Measurements from ENCODE around the gene ITGB1BP1. TPM values are rescaled to one million over a fixed set of nuclear protein-coding genes. Genes with fewer than 3 reads are reported as not detected.

ITGB1BP1 gene
- total and polyA plus RNA-seq, 4 donors, result 52.7 to 148 (median 94.4) TPM

- DNase-seq (ENCODE audit: low read depth in 4 of 6, low spot score in 6 of 6), result no peak
- Histone ChIP-seq H3K36me3 (ENCODE audit: control insufficient read depth, insufficient read depth, low read length) (peaks cover 23% of the 10 kb centered on the region), H3K27ac (ENCODE audit: low read depth, low read length) (no peak overlapping the region), H3K9me3 (ENCODE audit: control insufficient read depth, insufficient read depth, low read length) (no peaks in the 10 kb centered on the region), H3K27me3 (ENCODE audit: control insufficient read depth, insufficient read depth, low read length) (no peaks in the 10 kb centered on the region), H3K4me1 (ENCODE audit: control insufficient read depth, insufficient read depth, low read length) (no peaks in the 10 kb centered on the region), H3K4me3 (ENCODE audit: low read depth, low read length) (no peak overlapping the region)
- no CpG with 5 or more reads among the region's 2 CpGs for WGBS (ENCODE audit: insufficient coverage)
These were observed 7.3 kb upstream of the ITGB1BP1 start for GRCh38 chr2:9430316-9431293.

GRCh38 chr2:9428965-9429577 is 5.7 kb upstream of the ITGB1BP1 start:
- Histone ChIP-seq H3K4me3 (ENCODE audit: low read depth, low read length) (no peak overlapping the region), H3K36me3 (ENCODE audit: control insufficient read depth, insufficient read depth, low read length) (peaks cover 22% of the 10 kb centered on the region), H3K4me1 (ENCODE audit: control insufficient read depth, insufficient read depth, low read length) (peaks cover 4% of the 10 kb centered on the region), H3K9me3 (ENCODE audit: control insufficient read depth, insufficient read depth, low read length) (no peaks in the 10 kb centered on the region), H3K27ac (ENCODE audit: low read depth, low read length) (no peak overlapping the region), H3K27me3 (ENCODE audit: control insufficient read depth, insufficient read depth, low read length) (no peaks in the 10 kb centered on the region)
- DNase-seq (ENCODE audit: low read depth in 4 of 6, low spot score in 6 of 6), result no peak
- 83% methylated on average over 1 of the region's 5 CpGs for WGBS (ENCODE audit: insufficient coverage)

DNA sequence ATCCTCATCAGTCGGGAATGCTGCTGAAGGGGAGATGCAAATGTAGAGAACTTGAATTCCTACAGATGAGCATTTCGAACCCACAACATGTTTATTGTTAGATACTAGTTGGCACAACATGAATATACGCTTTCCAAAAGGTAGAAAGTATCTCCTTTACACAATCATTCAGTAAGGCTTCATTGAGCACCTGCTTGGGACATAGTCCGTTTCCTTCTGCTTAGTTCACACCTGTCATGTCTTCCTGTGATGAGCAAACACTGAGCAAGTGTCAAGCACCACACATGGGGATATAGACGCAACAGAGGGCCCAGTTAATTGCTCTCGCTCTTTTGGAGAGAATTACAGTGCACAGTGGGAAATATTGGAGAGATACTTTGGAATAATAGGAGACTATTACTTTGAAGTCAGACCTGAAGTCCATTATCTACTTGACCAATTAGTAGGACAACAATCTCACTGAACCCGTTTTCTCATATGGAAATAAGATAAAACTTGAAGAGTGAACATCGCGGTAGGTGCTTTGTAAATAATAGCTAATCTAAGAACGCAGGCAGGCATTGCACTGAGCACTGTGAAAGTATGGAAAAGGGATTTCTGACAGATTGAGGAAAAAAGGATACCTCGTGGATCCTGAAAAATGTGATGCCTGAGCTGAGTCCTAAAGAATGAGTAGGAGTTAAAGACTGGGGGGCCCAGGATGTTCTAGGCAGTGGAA is 1.3 kb upstream of the ITGB1BP1 start:
- Histone ChIP-seq H3K27ac (ENCODE audit: low read depth, low read length) (no peak overlapping the region), H3K4me3 (ENCODE audit: low read depth, low read length) (peak overlapping the region; percentile 87), H3K27me3 (ENCODE audit: control insufficient read depth, insufficient read depth, low read length) (no peaks in the 10 kb centered on the region), H3K36me3 (ENCODE audit: control insufficient read depth, insufficient read depth, low read length) (peaks cover 3% of the 10 kb centered on the region), H3K9me3 (ENCODE audit: control insufficient read depth, insufficient read depth, low read length) (no peaks in the 10 kb centered on the region), H3K4me1 (ENCODE audit: control insufficient read depth, insufficient read depth, low read length) (peaks cover 24% of the 10 kb centered on the region)
- WGBS (ENCODE audit: insufficient coverage), result 77% methylated on average over 7 of the region's 11 CpGs
- no peak for DNase-seq (ENCODE audit: low read depth in 4 of 6, low spot score in 6 of 6)

- under 1% methylated on average over 21 of the region's 21 CpGs for WGBS (ENCODE audit: insufficient coverage)
- H3K4me1 ChIP-seq (ENCODE audit: control insufficient read depth, insufficient read depth, low read length), result peaks cover 24% of the 10 kb centered on the region
- no peaks in the 10 kb centered on the region for H3K27me3 ChIP-seq (ENCODE audit: control insufficient read depth, insufficient read depth, low read length)
- peak overlapping the region; percentile 87 for H3K4me3 ChIP-seq (ENCODE audit: low read depth, low read length)
- peak overlapping the region; percentile 85 for H3K27ac ChIP-seq (ENCODE audit: low read depth, low read length)
- H3K9me3 ChIP-seq (ENCODE audit: control insufficient read depth, insufficient read depth, low read length), result no peaks in the 10 kb centered on the region
- H3K36me3 ChIP-seq (ENCODE audit: control insufficient read depth, insufficient read depth, low read length), result peaks cover under 1% of the 10 kb centered on the region
- DNase-seq (ENCODE audit: low read depth in 4 of 6, low spot score in 6 of 6), result no peak
These were observed 569 bp upstream of the ITGB1BP1 start for GRCh38 chr2:9423922-9424272.

GRCh38 chr2:9422321-9423099 is 818 bp downstream of the ITGB1BP1 start:
- Histone ChIP-seq H3K4me1 (ENCODE audit: control insufficient read depth, insufficient read depth, low read length) (peaks cover 24% of the 10 kb centered on the region), H3K4me3 (ENCODE audit: low read depth, low read length) (peak overlapping the region; percentile 87), H3K9me3 (ENCODE audit: control insufficient read depth, insufficient read depth, low read length) (no peaks in the 10 kb centered on the region), H3K27me3 (ENCODE audit: control insufficient read depth, insufficient read depth, low read length) (no peaks in the 10 kb centered on the region), H3K27ac (ENCODE audit: low read depth, low read length) (peak overlapping the region; percentile 69), H3K36me3 (ENCODE audit: control insufficient read depth, insufficient read depth, low read length) (no peaks in the 10 kb centered on the region)
- peak in 3 of 6 donors; percentile 9 to 55 (median 54) for DNase-seq (ENCODE audit: low read depth in 4 of 6, low spot score in 6 of 6)
- 3% methylated on average over 42 of the region's 42 CpGs for WGBS (ENCODE audit: insufficient coverage)

DNA sequence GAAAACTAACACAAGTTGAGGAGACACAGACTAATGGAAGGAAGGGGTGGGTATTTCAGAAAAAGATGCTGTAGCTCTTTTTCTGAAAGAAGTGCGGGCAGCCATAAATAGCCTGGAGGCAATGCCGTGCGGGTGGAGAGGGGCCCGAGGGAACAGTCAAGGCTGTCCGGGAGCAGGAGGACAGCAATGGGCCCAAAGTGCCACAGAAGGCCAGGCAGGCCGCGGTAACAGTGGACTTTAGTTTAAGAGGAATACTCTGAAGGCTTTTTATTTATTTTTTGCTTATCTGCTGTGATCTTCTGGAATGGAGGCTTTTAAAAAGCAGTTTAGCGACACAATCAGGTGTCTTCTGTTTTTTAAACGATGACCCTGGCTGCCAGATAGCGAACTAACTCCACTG is 2.8 kb downstream of the ITGB1BP1 start:
- H3K4me1 ChIP-seq (ENCODE audit: control insufficient read depth, insufficient read depth, low read length), result peaks cover 24% of the 10 kb centered on the region
- peaks cover 12% of the 10 kb centered on the region for H3K36me3 ChIP-seq (ENCODE audit: control insufficient read depth, insufficient read depth, low read length)
- no peak overlapping the region for H3K27ac ChIP-seq (ENCODE audit: low read depth, low read length)
- H3K9me3 ChIP-seq (ENCODE audit: control insufficient read depth, insufficient read depth, low read length), result no peaks in the 10 kb centered on the region
- no peak for DNase-seq (ENCODE audit: low read depth in 4 of 6, low spot score in 6 of 6)
- H3K4me3 ChIP-seq (ENCODE audit: low read depth, low read length), result no peak overlapping the region
- no peaks in the 10 kb centered on the region for H3K27me3 ChIP-seq (ENCODE audit: control insufficient read depth, insufficient read depth, low read length)
- WGBS (ENCODE audit: insufficient coverage), result 81% methylated on average over 8 of the region's 10 CpGs

- DNase-seq (ENCODE audit: low read depth in 4 of 6, low spot score in 6 of 6), result no peak
- no peaks in the 10 kb centered on the region for H3K27me3 ChIP-seq (ENCODE audit: control insufficient read depth, insufficient read depth, low read length)
- H3K36me3 ChIP-seq (ENCODE audit: control insufficient read depth, insufficient read depth, low read length), result peaks cover 12% of the 10 kb centered on the region
- 80% methylated on average over 1 of the region's 3 CpGs for WGBS (ENCODE audit: insufficient coverage)
- H3K9me3 ChIP-seq (ENCODE audit: control insufficient read depth, insufficient read depth, low read length), result no peaks in the 10 kb centered on the region
- no peak overlapping the region for H3K4me3 ChIP-seq (ENCODE audit: low read depth, low read length)
- peaks cover 24% of the 10 kb centered on the region for H3K4me1 ChIP-seq (ENCODE audit: control insufficient read depth, insufficient read depth, low read length)
- H3K27ac ChIP-seq (ENCODE audit: low read depth, low read length), result no peak overlapping the region
These were observed 3.8 kb downstream of the ITGB1BP1 start for GRCh38 chr2:9419541-9419940.

DNA sequence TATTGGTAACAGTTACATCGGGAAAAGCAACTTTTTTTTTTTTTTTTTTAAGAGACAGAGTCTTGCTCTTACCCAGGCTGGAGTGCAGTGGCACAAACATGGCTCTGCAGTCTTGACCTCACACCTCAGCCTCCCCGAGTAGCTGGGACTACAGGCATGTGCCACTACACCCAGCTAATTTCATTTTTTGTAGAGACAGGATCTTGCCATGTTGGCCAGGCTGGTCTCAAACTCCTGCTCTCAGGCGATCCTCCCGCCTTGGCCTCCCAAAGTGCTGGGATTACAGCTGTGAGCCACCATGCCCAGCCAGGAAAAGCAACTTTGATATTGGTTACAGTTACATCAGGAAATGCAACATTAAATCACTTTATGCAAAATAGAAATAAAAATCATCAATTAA is 4.6 kb downstream of the ITGB1BP1 start:
- no peak overlapping the region for H3K4me3 ChIP-seq (ENCODE audit: low read depth, low read length)
- H3K27ac ChIP-seq (ENCODE audit: low read depth, low read length), result no peak overlapping the region
- H3K9me3 ChIP-seq (ENCODE audit: control insufficient read depth, insufficient read depth, low read length), result no peaks in the 10 kb centered on the region
- DNase-seq (ENCODE audit: low read depth in 4 of 6, low spot score in 6 of 6), result no peak
- peaks cover 19% of the 10 kb centered on the region for H3K4me1 ChIP-seq (ENCODE audit: control insufficient read depth, insufficient read depth, low read length)
- 87% methylated on average over 2 of the region's 4 CpGs for WGBS (ENCODE audit: insufficient coverage)
- no peaks in the 10 kb centered on the region for H3K27me3 ChIP-seq (ENCODE audit: control insufficient read depth, insufficient read depth, low read length)
- H3K36me3 ChIP-seq (ENCODE audit: control insufficient read depth, insufficient read depth, low read length), result peaks cover 12% of the 10 kb centered on the region

GRCh38 chr2:9417725-9418124 is 5.6 kb downstream of the ITGB1BP1 start:
- H3K4me3 ChIP-seq (ENCODE audit: low read depth, low read length), result no peak overlapping the region
- no peak for DNase-seq (ENCODE audit: low read depth in 4 of 6, low spot score in 6 of 6)
- H3K36me3 ChIP-seq (ENCODE audit: control insufficient read depth, insufficient read depth, low read length), result peaks cover 12% of the 10 kb centered on the region
- H3K4me1 ChIP-seq (ENCODE audit: control insufficient read depth, insufficient read depth, low read length), result peaks cover 18% of the 10 kb centered on the region
- 100% methylated on average over 1 of the region's 3 CpGs for WGBS (ENCODE audit: insufficient coverage)
- no peaks in the 10 kb centered on the region for H3K27me3 ChIP-seq (ENCODE audit: control insufficient read depth, insufficient read depth, low read length)
- no peaks in the 10 kb centered on the region for H3K9me3 ChIP-seq (ENCODE audit: control insufficient read depth, insufficient read depth, low read length)
- H3K27ac ChIP-seq (ENCODE audit: low read depth, low read length), result no peak overlapping the region

All from spinal cord (tissue), 10 donors.